NCI-H748 (cell line): ENCODE results near the gene HMGXB4.

ENCODE experiments used
- DNase-seq: peaks from one replicate; lab custom pipeline; 2025; ENCODE audit not compliant: unreplicated experiment; lab: John Stamatoyannopoulos, UW

Gene HMGXB4

DNA sequence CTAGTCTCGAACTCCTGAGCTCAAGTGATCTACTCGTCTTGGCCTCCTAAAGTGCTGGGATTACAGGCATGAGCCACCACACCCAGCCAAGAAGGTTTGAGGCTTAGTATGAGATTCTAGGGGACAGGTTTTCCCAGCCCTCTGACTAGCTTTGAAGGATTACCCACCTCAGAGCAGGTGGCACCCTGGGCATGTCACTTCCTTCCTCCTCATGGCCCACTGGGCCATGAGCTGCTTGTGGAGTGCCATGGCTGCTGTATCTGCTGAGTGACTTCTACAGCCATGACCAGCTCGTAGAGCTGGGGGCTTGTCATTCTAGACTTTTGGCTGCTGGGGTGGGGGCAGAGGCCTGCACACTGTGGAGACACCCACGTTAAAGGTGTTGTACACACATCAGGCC, 67.5 kb downstream of the HMGXB4 start:
- no peak for DNase-seq

DNA sequence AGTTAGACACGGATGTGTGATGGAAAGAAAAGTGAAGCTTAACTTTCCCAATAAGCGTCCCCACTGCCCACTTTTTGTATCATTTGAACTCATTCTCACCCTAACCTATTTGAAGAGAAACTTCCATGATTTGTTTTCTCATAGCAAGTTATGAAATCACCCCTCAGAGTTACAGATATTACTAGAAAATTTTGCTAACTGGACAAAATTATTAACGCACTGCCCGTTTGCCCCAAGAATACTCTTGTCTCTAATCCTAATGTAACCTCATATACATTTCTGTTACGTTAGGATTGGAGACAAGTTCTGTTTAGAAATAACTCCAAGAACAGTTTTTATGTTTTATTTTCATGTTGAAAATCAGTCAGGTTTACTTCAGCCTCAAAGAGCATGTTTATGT, 67.9 kb downstream of the HMGXB4 start:
- no peak for DNase-seq

DNA sequence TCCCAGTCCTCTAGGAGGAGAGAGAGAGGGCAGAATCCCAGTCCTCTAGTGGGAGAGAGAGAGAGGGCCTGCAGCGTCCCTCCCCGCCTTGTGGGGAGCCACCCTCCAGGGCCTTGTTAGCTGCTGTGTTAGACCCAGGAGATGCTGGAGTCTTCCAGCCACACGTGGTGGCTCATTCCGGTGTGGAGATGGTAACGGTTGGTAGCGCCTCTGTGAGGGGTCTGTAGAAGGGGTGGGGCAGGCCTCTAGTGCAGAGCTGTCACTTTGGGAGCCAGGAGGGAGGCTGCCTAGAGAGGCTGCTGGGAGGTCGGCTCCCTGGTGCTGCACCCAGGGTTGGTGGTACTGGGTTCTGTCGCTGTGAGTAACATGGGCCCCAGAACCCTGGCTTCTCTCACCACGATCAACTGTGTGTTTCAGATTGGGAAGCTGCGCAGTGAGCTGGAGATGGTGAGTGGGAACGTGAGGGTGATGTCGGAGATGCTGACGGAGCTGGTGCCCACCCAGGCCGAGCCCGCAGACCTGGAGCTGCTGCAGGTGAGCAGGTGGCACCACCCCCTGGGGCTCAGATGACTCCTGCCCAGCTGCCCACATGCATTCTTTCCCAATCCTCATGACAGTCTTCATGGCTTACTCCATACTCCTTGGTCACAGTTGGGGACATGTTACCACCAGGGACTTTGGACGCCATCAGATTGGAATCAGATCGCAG, 69.7 kb downstream of the HMGXB4 start:
- no peak for DNase-seq

DNA sequence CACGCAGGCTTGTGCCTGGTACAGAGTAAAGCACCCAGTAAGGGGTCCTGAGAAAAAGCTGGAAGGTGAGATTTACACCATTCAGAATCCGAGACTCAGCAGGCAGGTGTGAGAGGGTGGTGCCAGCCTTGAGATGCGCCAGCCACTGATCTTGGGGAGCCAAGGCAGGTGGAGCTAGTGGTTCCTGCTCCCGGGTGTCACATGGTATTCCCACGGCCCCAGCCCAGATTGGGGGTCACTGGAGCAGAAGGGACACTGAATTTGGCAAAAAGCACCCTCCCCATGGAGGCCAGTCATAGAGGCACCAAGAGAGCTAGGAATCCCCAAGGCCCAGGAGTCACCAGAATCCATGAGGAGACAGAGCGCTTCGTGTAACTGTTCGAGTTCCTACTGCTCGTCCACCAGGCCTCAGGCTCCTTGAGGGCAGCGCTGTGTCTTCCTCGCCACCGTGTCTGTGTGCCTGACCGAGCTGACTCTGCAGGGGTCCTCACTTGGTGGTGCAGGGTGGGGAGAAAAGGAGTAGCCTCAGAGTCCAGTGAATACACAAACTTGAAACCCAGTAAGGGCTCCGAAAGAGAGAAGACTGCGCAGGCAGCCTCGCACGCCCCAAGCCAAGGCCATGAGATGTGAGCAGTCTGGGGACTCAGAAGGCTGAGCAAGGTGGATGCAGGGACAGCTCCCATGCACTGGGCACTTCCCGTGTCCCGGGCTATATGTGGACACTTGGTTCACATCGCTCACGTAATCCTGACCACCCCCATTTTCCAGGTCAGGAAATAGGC, 70.6 kb downstream of the HMGXB4 start:
- DNase-seq: no peak

DNA sequence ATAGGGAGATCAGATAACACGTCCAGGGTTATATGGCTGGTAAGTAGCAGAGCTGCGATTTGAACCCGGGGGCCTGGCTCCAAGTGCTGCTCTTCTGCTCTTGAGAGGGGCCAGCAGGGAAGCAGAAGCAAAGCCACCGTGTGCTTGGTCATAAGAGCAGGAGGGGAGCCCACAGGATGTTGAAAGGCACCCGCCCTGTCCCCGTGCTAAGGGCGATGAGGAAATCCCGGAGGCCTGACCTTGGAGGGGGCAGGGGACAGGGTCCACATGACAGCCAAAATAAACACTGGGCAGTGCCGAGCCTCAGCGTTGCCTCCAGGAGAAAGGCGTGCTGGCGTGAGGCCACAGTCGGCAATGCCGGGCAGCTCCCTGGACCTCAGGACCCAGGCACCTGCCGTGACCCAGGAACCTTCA, 71.2 kb downstream of the HMGXB4 start:
- DNase-seq: no peak

DNA sequence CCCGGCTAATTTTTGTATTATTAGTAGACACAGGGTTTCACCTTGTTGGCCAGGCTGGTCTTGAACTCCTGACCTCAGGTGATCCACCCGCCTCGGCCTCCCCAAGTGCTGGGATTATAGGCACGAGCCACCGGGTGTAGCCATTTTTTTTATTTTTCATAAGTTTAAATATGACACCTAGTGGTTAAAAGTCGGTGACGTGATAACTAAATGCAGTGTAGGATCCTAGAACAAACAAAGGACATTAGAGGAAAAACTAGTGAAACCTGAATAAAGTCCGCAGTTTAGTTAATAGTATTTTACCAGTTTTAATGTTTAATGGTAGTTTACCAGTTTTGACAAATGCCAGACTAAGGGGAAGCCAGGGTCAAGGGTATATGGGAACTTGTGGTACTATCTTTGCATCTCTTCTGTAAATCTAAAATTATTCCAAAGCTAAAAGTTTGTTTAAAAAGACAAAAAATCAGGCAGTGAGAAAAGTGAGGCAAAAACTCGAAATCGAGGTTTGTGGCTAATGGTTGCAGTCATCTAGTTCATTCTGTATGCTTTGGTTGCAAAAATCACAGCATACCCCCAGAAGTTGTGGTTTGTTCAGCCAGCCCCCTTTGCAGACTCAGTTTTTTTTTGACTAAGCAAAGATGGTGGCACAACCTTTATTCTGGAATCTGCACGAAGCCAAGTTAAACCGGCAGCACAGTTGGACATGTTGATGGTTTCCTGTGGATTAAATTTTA, 72.0 kb downstream of the HMGXB4 start:
- no peak for DNase-seq

DNA sequence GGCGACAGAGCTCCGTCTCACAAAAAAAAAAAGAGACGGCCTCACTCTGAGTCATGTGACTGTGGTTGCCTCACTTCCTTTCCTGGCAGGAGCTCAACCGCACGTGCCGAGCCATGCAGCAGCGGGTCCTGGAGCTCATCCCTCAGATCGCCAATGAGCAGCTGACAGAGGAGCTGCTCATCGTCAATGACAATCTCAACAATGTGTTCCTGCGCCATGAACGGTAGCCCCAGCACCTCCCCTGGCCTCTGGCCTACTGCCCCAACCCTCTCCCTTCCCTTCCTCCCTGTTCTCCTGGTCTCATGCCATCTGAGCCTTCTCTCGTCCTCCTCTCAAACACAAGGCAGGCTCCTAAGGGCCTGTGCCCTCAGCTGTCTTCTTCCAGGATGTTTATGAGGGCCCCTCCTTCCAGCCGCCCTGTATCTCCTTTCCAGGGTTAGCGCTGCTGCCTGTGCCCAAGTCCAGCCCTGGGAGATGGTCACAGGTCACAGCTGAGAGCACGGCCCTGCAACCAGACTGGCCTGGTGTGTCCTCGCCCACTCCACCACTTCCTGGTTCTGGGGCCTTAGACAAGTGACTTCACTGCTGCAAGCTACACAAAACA, 73.1 kb downstream of the HMGXB4 start:
- DNase-seq: no peak

DNA sequence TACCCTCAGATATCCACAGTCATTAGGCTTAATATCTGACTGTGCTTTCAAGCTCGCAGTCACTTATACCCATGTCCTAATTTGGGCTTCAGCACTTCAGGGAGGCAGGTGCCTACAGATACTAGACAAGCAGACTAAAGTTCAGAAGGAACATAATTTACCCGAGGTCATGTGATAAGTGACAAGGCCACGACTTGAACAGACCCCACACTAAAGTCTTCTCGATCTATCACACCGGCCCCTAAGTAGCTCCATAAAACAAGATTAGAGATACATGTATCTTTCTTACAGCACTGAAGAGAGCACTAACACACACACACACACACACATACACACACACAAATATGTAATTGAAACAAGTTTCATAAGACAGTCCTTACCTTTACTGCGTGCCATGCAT, 75.0 kb downstream of the HMGXB4 start:
- DNase-seq: no peak

DNA sequence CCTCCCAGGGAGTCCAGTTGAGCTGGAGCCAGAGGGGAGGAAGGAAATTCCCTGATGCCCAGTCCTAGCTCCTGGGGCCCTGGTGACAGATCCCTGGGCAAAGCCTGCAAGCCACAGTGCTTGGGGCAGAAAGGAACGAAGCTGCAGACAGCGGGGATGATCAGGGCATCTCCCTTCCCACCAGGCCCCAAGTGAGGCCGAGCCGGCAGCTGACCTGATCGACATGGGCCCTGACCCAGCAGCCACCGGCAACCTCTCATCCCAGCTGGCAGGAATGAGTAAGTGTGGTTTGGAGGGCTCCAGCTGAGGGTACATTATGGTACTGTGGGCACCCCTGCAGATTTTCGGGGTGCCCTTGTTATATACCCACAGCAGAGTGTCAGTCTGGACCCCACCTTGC, 75.9 kb downstream of the HMGXB4 start:
- DNase-seq: no peak

DNA sequence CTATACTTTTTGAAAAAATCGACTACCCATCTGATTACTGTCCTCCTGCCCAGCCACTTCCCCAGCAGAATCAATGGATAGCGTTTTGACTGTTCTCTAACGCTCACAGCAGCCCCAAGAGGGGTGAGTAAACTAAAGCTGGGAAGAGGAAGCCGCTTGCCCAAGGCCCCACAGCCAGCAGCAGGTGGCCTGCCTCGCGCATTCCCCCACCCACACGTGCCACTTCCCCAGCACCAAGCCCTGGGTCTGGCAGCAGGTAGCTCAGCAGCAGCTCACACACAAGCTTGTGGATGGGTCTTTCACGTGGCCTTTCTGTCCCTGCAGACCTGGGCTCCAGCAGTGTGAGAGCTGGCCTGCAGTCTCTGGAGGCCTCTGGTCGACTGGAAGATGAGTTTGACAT, 76.7 kb downstream of the HMGXB4 start:
- no peak for DNase-seq

DNA sequence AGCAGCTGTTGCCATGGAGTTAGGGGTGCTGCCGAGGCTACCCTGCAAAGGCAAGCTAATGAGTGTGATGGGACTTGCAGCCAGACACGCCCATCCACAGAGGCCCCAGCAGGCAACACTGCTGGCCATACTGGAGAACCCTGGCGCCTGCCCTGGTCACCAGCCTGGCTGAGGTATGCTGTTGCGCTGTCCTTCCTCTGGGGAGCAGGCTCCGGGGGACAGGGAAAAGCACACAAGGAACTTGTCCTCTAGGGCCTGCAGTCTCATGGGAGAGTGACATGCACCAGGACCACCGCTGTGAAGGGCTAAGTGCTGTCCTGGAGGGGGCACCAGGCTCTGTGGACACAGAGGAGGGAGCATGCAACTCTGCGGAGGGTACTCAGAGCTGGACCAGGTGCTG, 78.2 kb downstream of the HMGXB4 start:
- no peak for DNase-seq

DNA sequence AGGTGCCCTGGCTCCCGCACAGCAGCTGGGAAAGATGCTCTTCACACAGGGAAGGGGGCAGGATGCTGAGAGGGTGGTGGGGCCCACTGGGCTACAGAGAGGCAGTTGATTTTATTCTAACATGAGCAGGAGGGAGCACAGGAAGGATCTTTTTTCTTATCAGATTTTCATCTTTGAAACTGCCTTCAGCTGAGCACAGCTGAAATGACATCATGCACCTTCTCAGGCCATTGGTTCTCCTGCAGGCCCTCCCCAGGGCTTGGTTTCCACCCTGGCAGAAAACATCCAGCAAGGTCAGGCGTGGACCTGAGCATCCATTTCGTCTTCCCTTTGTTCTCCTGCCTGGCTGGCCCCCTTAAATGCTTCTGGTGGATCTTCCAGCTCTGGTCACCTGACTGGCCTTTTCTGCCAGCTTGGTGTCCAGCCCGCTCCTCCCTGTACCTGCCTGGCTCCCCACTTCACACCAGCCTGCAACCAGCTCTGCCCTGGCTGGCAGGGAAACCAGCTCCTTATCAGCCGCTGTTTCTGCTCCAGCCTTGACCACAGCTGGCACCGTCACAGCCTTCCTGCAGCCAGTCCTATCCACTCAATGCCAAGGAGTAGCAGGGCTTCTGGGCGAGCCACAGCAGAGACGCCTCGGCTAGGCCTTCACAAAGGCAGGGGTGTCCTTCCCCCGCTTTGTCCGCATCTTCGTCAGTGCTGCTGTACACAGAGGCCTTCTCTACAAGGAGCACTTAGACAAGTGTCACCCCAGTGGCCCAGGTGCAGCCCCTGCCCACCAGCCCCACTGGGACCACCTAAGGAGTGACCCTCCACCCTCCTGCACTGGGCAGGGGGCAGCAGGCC, 78.9 kb downstream of the HMGXB4 start:
- DNase-seq: no peak

DNA sequence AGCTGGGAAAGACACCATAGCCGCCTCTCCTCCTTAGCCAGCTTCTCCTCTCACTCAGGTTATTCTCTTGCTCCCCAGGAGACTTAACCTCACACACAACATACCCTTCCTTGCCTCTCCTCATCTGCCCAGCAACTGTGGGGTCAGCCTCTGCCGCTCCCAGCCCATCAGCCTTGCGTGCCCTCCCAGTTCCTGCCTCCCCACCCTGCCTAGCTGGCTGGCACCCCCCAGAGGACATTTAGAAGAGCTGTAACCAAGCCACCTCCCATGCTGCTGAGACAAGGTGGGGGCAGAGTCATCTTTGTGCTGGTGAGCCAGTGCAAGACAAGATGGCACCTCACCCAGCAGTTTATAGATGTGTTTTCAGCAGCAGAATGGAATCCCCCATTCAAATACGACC, 80.6 kb downstream of the HMGXB4 start:
- no peak for DNase-seq

DNA sequence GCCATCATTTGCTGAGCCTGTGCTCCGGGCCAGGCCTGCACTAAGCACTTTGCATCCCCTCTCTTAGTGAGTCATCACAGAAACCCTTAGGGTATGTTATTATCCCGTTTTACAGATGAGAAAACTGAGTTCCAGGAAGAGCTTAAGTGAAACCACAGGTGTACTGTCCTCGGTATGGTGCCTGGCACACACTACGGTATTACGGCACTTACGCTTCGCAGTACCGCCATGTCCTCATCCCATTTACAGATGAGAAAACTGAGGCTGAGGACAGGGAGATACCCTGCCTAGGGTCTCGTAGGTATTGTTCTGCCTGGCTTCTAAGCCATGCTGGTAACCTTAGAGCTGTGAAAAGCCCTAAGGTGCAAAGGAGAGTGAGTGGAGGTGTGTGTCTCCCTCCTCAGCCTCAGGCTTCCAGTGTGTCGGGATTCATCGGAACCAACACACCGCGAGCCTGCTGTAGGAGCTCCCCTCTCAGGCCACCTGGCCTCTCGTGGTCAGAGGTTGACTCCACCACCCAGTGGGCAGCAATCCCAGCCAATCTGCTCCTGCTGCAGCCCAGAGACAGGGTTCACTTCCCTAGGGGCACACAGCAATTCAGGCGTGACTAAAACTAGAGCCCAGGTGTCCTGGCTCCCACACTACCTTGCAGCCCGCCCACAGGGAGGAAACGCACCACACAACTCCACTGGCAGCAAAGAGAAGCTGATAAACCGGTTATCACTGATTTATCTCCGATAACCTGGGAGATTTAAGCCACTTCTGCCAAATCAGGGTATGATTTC, 84.0 kb downstream of the HMGXB4 start:
- DNase-seq: no peak

DNA sequence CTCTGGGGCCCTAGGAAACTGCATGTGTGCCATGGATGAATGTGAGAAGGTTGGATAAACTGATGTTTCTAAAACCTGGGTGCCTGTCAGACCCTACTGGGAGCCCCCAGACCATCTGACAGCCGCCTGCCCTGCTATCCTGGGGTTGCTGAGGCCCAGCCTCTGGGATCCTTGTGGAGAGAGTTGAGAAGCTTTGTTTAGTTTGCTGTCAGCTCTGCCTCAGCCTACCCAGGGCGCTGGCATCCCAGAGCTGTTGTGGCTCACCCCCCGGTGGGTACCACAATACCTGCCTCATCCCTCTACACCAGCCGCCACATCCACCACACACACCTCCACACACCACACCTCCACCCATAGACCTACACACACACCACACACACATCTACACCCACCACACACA, 85.1 kb downstream of the HMGXB4 start:
- DNase-seq: no peak

DNA sequence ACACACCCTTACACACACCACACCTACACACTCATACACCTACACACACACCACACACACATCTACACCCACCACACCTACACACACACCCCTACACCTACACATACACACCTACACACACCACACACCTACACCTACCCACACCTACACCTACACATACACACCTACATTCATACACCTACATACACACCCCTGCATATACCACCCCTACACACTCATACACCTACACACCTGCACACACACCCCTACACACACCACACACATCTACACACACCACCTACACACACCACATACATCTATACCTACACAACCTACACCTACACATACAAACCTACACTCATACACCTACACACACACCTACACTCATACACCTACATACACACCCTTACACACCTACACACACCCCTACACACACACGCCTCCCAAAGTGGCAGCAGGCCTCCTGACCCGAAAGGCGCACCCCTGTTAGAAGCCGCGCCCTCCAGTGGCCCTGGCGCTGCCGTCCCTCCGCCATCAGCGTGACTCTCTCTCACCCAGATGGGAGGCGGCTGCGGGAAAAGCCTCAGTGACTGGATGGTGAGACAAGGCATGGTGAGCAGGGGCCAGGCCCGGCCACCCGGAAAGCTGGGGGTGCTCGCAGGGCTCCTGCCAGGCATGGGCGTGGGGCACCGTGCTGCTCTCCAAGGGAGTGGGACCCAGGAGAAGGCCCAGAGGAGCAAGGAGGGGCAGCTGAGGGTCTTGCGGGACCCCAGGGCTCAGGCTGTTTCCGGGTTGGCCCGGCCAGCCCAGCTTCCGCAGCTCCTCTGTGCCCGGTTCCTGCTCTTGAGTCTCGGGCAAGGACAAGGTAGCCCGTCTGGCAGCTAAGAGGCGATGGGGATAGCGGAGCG, 86.6 kb downstream of the HMGXB4 start:
- DNase-seq: no peak

DNA sequence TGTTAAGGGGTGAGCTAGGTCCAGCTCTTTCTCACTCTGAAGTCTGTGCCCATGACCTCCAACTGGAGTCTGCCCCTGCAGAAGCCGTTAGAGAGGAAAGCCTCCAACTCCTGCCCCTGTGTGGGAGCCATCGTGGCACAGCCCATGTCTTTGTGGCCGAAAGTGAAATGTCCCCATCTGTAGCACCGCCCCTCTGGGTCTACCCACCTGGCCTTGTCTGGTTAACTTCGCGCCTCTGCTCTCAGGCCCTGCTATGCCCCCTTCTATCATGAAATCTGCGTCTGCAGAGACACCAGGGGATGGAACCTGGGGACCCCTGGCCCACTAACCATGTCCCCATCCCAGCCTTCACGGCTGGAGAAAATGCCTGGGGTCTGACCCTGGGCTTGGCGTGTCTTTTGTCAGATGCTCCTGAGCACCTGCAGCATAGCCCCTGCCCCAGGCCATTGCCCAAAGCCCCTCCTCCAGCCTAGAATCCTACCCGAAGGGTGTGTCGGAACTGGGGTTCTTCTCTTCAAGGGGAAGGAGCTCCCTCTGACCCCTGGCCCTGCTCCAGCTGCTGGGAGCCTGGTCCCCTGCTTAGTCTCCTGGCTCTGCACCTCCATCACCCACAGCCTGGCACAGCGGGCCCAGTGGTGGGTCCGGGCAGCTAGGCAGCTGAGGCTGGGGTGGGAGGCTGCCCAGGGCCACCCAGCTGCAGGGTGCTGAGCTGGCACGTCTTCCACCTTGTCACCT, 87.8 kb downstream of the HMGXB4 start:
- DNase-seq: no peak
